HG03060 (cell line): ENCODE results near the gene KCNS1.
A peak's percentile ranks its signal among the peaks of the same experiment; 100 is the strongest.

ENCODE experiments used
- ATAC-seq: cut with Tn5 transposase; IDR thresholded peaks from one replicate; pipeline ENCODE4 v1.9.1; 2021; ENCODE audit warnings: low read depth, moderate number of reproducible peaks; ENCODE audit not compliant: unreplicated experiment

Gene KCNS1

GRCh38 chr20:45052698-45053429 is 48.1 kb downstream of the KCNS1 start:
- no peak for ATAC-seq

- ATAC-seq, result peak; percentile 67
These were observed 49.5 kb downstream of the KCNS1 start for GRCh38 chr20:45051204-45052060.

DNA sequence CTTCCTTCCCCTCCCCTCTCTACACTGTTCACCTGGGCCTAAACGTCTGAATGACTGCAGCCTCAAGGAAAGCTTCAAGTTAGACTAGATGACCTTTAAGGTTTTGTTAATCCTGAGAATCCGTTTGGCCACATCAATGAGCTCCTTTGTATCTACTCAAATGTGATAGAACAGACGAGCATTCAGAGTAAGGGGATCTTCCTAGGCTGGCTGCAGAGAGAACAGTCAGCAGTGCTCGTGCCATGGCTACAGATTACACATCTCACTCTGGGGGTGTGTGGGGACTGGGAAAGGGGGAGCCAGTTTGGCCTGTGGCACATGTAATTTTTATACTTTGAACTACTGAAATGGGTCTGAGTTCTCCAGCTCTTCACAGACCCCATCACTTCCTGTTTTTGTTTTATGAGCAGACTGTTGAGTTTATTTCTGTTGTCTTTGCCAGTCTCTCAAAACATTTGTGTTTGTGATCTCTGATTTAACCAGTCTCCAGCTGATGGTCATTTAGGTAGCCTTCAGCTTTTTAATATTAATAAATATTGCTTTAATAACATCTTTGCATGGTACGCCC is 50.9 kb downstream of the KCNS1 start:
- no peak for ATAC-seq

GRCh38 chr20:45049438-45049837 is 51.5 kb downstream of the KCNS1 start:
- no peak for ATAC-seq

DNA sequence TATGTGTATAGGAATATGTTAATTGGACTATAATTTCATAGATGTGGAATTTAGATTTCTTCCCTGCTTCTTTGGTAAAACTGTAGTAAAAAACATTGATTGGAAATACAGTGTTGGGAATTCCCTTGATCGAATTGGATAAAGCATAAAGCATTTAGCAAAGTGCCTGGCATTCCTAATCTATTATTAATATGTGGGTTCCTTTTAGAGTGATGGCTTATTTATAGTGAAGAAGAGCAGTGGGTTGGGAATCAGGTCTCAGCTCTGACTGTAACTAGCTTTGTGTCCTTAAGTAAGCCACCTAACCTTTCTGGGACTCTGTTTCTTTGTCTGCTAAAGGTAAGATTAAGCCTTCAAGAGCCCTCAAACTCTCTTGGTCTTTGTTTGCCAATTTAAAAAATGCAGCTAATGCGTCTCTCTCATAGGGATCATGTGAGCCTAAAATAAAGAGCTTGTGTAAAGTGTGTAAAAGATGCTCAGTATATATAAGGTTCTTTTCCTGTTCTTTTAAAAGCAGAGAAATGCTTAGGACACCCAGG is 53.3 kb downstream of the KCNS1 start:
- no peak for ATAC-seq

- no peak for ATAC-seq
These were observed 56.3 kb downstream of the KCNS1 start for GRCh38 chr20:45044601-45045000.

- ATAC-seq, result no peak
These were observed 56.8 kb downstream of the KCNS1 start for GRCh38 chr20:45044084-45044573.

DNA sequence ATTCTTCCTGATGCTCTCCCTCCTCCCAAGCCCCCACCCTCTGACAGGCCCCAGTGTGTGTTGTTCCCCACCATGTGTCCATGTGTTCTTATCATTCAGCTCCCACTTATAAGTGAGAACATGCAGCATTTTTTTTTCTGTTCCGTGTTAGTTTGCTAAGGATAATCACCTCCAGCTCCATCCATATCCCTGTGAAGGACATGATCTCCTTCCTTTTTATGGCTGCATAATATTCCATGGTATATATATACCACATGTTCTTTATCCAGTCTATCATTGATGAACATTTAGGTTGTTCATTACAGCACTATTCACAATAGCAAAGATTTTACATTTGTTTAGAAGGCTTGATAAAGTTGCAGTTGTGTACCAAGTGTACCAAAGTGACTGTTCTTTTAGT is 57.9 kb downstream of the KCNS1 start:
- ATAC-seq, result no peak
